ENCODE measurements around the gene PSME2. TPM values are rescaled to one million over a fixed set of nuclear protein-coding genes. Genes with fewer than 3 reads are reported as not detected.

The PSME2 gene
- total RNA-seq, 1 experiment from 2014 or later, result 188 TPM

GRCh38 chr14:24146978-24147760, 759 bp upstream of the PSME2 start, which contains the start of gene RNF31:
Gene RNF31, plus strand, starts transcription at chr14:24147498. Its CDS starts 201 bp downstream, at chr14:24147699.
- Histone ChIP-seq H3K9me3 (ENCODE audit: control insufficient read depth, insufficient read depth, low read depth, low read length) (no peaks in the 10 kb centered on the region), H3K36me3 (ENCODE audit: control insufficient read depth, insufficient read depth, low read length) (peaks cover 3% of the 10 kb centered on the region), H3K4me1 (ENCODE audit: control insufficient read depth, insufficient read depth, low read length) (peaks cover 6% of the 10 kb centered on the region; the same call in 1 of the 2 replicates), H3K4me3 (ENCODE audit: low read depth in 2 of 2, low read length in 2 of 2) (peak within 1 kb of the TSS; percentile 87 to 96), H3K27me3 (ENCODE audit: control insufficient read depth, insufficient read depth, low read length) (no peaks in the 10 kb centered on the region), H3K27ac (ENCODE audit: low read length) (peak within 1 kb of the TSS; percentile 94)
- DNase-seq (ENCODE audit: low read depth, low spot score) (peak; percentile 81), ATAC-seq (peak; percentile 93)
- in situ Hi-C loops (cut with HindIII; ENCODE audit: low pct_unique_long_range_greater_than_20kb, low sequenced_read_pairs) (no loop called here), intact Hi-C loops (cut with micrococcal nuclease; ENCODE audit: unreplicated experiment) (no loop called here)
- TF ChIP-seq TCF7L2 (IDR thresholded peaks at IDR 0.05; ENCODE audit: low read depth, low read length) (no peak), POLR2AphosphoS5 (IDR thresholded peaks at IDR 0.05; ENCODE audit: low read depth, low read length) (peak; percentile 50; the same call in 1 of the 2 replicates), CTCF (IDR thresholded peaks at IDR 0.05) (no peak)
- CTCF ChIA-PET, result interaction anchor here (1.4 kb wide), 1 partner anchor 38 kb away, joined by 3 read pairs; no protein-coding TSS in a partner anchor
- POLR2A ChIA-PET, result interaction anchor here (0.9 to 1.0 kb wide), 2 partner anchors 10 to 33 kb away, joined by 3 to 5 read pairs; partner anchors contain the start of genes DCAF11 and NRL
- BruUV-seq (replicated peaks), result no TSS peak

DNA sequence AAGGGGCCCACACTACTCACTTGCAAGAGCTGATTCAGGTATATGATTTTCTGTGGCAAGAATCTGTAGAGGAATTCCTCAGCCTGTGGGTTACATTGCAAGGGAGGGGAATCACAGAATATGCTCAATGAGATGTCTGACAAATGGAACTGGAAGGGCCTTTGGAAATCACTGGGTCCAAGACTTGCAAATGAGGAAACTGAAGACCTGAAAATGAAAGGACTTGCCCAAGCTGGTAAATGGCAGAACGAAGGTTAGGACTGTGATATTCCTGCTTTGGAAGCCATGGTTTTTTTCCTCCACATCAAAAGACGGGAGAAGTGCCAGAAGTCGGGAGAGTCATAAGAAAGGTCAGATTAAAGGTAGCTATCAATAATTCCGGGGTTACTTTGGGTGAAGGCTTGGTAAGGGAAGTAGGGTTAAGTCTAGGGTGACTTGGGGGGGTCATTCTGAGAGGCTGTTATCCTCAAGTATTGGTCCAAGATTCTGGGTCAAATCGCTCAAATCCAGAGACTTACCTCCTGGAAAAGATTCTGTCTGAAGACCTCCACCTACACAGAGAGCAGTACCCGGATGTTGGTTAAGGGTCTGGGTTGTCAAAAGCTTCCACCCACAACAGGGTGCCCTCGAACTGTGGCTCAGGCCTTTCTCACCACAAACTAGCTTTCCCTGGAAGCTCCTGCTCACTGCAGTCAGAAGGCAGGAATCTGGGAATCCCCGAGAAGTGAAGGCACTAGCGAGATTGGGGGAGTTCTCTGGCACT, 539 bp downstream of the PSME2 start:
- TSS peak; percentile 78 for BruUV-seq (replicated peaks)
- Histone ChIP-seq H3K4me3 (ENCODE audit: low read depth in 2 of 2, low read length in 2 of 2) (peak overlapping the region; percentile 87 to 96), H3K4me1 (ENCODE audit: control insufficient read depth, insufficient read depth, low read length) (peaks cover 6% of the 10 kb centered on the region; the same call in 1 of the 2 replicates), H3K36me3 (ENCODE audit: control insufficient read depth, insufficient read depth, low read length) (peaks cover 3% of the 10 kb centered on the region), H3K9me3 (ENCODE audit: control insufficient read depth, insufficient read depth, low read depth, low read length) (no peaks in the 10 kb centered on the region), H3K27me3 (ENCODE audit: control insufficient read depth, insufficient read depth, low read length) (no peaks in the 10 kb centered on the region), H3K27ac (ENCODE audit: low read length) (peak overlapping the region; percentile 94)
- POLR2A ChIA-PET, result no interaction called here
- in situ Hi-C loops (cut with HindIII; ENCODE audit: low pct_unique_long_range_greater_than_20kb, low sequenced_read_pairs), result no loop called here
- no peak for ATAC-seq
- TF ChIP-seq, protein P1, sequence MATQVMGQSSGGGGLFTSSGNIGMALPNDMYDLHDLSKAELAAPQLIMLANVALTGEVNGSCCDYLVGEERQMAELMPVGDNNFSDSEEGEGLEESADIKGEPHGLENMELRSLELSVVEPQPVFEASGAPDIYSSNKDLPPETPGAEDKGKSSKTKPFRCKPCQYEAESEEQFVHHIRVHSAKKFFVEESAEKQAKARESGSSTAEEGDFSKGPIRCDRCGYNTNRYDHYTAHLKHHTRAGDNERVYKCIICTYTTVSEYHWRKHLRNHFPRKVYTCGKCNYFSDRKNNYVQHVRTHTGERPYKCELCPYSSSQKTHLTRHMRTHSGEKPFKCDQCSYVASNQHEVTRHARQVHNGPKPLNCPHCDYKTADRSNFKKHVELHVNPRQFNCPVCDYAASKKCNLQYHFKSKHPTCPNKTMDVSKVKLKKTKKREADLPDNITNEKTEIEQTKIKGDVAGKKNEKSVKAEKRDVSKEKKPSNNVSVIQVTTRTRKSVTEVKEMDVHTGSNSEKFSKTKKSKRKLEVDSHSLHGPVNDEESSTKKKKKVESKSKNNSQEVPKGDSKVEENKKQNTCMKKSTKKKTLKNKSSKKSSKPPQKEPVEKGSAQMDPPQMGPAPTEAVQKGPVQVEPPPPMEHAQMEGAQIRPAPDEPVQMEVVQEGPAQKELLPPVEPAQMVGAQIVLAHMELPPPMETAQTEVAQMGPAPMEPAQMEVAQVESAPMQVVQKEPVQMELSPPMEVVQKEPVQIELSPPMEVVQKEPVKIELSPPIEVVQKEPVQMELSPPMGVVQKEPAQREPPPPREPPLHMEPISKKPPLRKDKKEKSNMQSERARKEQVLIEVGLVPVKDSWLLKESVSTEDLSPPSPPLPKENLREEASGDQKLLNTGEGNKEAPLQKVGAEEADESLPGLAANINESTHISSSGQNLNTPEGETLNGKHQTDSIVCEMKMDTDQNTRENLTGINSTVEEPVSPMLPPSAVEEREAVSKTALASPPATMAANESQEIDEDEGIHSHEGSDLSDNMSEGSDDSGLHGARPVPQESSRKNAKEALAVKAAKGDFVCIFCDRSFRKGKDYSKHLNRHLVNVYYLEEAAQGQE (IDR thresholded peaks at IDR 0.05; ENCODE audit: insufficient read depth in 1 of 2, low read depth in 2 of 2, low read length in 1 of 2), result no peak
- TF ChIP-seq POLR2AphosphoS5 (IDR thresholded peaks at IDR 0.05; ENCODE audit: low read depth, low read length), result no peak
- no peak for DNase-seq (ENCODE audit: low read depth, low spot score)
- CTCF ChIA-PET, result interaction anchor here (1.4 kb wide), 1 partner anchor 37 kb away, joined by 3 read pairs; no protein-coding TSS in a partner anchor
- intact Hi-C loops (cut with micrococcal nuclease; ENCODE audit: unreplicated experiment), result no loop called here
